ENCODE data around the gene PPIL3. TPM values are rescaled to one million over a fixed set of nuclear protein-coding genes. Genes with fewer than 3 reads are reported as not detected.

Gene PPIL3
- polyA plus RNA-seq, 1 experiment, result 40.8 TPM

DNA sequence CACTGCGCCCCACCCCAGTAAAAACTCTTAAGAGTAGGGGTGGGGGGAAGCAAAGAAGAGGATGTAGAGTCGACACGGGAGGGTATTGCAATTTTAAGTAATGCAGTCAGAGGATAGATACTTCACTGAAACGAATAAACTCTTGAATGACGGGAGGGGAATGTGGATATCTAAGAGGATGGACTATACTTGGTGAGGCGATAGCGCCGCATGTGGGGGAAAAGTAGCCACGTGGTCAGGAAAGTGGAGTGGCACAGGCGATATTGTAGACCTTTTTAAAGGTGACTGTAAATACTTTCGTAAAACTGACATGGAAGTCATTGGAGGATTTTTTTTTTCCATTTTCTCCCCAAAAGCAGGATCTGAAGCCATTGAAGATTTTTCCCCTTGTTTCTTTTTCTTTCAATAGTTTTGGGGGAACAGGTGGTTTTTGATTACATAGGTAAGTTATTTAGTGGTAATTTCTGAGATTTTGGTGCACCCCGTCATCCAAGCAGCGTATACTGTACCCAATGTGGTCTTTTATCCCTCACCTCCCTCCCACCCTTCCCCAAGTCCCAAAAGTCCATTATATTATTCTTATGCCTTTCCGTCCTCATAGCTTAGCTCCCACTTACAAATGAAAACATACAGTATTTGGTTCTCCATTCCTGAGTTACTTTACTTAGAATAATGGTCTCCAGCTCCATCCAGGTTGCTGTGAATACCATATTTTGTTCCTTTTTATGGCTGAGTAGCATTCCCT lies 38.2 kb downstream of the PPIL3 start:
- TF ChIP-seq, protein P1, sequence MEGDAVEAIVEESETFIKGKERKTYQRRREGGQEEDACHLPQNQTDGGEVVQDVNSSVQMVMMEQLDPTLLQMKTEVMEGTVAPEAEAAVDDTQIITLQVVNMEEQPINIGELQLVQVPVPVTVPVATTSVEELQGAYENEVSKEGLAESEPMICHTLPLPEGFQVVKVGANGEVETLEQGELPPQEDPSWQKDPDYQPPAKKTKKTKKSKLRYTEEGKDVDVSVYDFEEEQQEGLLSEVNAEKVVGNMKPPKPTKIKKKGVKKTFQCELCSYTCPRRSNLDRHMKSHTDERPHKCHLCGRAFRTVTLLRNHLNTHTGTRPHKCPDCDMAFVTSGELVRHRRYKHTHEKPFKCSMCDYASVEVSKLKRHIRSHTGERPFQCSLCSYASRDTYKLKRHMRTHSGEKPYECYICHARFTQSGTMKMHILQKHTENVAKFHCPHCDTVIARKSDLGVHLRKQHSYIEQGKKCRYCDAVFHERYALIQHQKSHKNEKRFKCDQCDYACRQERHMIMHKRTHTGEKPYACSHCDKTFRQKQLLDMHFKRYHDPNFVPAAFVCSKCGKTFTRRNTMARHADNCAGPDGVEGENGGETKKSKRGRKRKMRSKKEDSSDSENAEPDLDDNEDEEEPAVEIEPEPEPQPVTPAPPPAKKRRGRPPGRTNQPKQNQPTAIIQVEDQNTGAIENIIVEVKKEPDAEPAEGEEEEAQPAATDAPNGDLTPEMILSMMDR (IDR thresholded peaks at IDR 0.05; ENCODE audit: low read depth, low read length), result no peak
- POLR2A ChIA-PET, result no interaction called here

DNA sequence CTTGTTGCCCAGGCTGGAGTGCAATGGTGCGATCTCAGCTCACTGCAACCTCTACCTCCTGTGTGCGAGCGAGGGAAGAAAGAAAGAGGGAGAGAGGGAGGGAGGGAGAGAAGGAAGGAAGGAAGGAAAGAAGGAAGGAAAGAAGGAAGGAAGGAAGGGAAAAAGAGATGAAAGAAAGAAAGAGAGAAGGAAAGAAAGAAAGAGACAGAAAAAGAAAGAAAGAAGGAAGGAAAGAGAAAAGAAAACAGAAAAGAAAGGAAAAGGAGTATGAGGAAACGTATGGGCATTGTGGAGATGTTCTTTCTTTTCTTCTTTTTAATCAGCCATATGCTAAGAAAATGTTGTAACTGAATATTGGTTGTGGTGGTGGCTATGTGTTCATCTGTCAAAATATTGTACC lies 40.9 kb downstream of the PPIL3 start:
- ChIA-PET POLR2A (interaction anchor here (0.8 kb wide), 1 partner anchor 30 kb away, joined by 5 read pairs; no protein-coding TSS in a partner anchor), CTCF (no interaction called here)
- DNase-seq (ENCODE audit: low read depth, low spot score), result no peak
- no peak overlapping the region for H3K27ac ChIP-seq (ENCODE audit: low read depth, low read length)
- H3K9me3 ChIP-seq (ENCODE audit: control insufficient read depth, insufficient read depth, low read length), result no peaks in the 10 kb centered on the region
- TF ChIP-seq, protein P1 (IDR thresholded peaks at IDR 0.05; ENCODE audit: low read depth, low read length), result no peak
- no peak overlapping the region for H3K4me3 ChIP-seq (ENCODE audit: low read depth, low read length)
- H3K27me3 ChIP-seq (ENCODE audit: control insufficient read depth, insufficient read depth, low read length), result no peaks in the 10 kb centered on the region

More for the DNA sequence above, 38.2 kb downstream of the PPIL3 start:
- CTCF ChIA-PET, result no interaction called here
- Histone ChIP-seq H3K9me3 (ENCODE audit: control insufficient read depth, insufficient read depth, low read length) (no peaks in the 10 kb centered on the region), H3K4me3 (ENCODE audit: low read depth, low read length) (no peak overlapping the region), H3K27me3 (ENCODE audit: control insufficient read depth, insufficient read depth, low read length) (no peaks in the 10 kb centered on the region), H3K27ac (ENCODE audit: low read depth, low read length) (no peak overlapping the region)
- no peak for DNase-seq (ENCODE audit: low read depth, low spot score)

GRCh38 chr2:200847269-200847668 lies 41.6 kb downstream of the PPIL3 start:
- no peak overlapping the region for H3K27ac ChIP-seq (ENCODE audit: low read depth, low read length)
- DNase-seq (ENCODE audit: low read depth, low spot score), result no peak
- H3K4me3 ChIP-seq (ENCODE audit: low read depth, low read length), result no peak overlapping the region
- no peaks in the 10 kb centered on the region for H3K9me3 ChIP-seq (ENCODE audit: control insufficient read depth, insufficient read depth, low read length)
- no peaks in the 10 kb centered on the region for H3K27me3 ChIP-seq (ENCODE audit: control insufficient read depth, insufficient read depth, low read length)
- ChIA-PET POLR2A (no interaction called here), CTCF (no interaction called here)
- TF ChIP-seq, protein P1 (IDR thresholded peaks at IDR 0.05; ENCODE audit: low read depth, low read length), result no peak

DNA sequence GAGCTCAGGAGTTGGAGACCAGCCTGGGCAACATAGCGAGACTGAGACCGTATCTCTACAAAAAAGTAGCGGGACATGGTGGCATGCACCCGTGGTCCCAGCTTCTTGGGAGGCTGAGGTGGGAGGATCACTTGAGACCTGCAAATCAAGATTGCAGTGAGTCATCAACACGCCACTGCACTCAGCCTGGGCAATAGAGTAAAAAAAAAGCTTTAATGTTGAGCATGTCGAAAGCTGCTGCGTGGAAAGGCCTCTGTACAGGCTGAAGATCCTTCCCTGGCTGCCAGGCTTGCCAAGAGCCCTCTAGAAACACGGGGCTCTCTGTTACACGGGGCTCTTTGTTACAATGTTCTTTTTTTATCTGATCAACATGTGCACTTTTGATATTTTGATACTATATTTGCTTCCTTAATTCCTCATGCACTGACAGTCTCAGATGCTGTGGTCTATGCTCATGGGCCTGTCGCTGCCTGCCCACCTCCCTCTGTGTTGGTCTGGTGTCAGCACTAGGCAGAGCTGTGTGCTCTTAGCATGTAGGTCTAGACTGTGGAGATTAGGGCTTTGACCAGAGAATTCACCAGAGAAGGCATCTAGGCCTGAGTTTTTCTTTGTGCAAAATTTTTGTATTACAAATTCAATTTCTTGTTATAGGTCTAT lies 43.1 kb downstream of the PPIL3 start:
- TF ChIP-seq, protein P1 (IDR thresholded peaks at IDR 0.05; ENCODE audit: low read depth, low read length), result no peak
- H3K27me3 ChIP-seq (ENCODE audit: control insufficient read depth, insufficient read depth, low read length), result no peaks in the 10 kb centered on the region
- DNase-seq (ENCODE audit: low read depth, low spot score), result no peak
- no peaks in the 10 kb centered on the region for H3K9me3 ChIP-seq (ENCODE audit: control insufficient read depth, insufficient read depth, low read length)
- ChIA-PET POLR2A (interaction anchor here (0.5 to 0.9 kb wide), 2 partner anchors 18 to 22 kb away, joined by 3 read pairs; no protein-coding TSS in a partner anchor), CTCF (interaction anchor here (0.6 to 0.7 kb wide), 2 partner anchors 25 to 387 kb away, joined by 3 to 4 read pairs; no protein-coding TSS in a partner anchor)
- no peak overlapping the region for H3K27ac ChIP-seq (ENCODE audit: low read depth, low read length)
- H3K4me3 ChIP-seq (ENCODE audit: low read depth, low read length), result no peak overlapping the region

DNA sequence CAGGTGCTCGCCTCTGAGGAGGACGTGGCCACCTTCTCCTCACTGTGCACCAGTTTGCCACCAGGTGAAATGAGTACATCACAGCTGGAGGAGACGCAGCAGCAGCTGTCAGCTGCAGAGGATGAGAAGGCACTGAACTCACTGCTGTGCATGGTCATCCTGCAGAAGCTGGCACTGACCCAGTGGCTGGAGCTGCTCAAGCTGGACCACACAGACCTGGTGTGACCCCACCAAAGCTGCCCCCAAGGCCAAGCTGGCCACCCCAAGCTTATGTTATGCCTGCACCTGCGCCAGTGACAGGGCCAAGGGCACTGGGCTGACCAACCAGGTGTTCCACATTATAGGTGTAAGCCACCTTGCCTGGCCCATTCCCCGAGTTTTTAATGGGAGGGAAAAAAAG lies 43.7 kb downstream of the PPIL3 start:
- H3K9me3 ChIP-seq (ENCODE audit: control insufficient read depth, insufficient read depth, low read length), result no peaks in the 10 kb centered on the region
- CTCF ChIA-PET, result interaction anchor here (0.7 kb wide), 1 partner anchor 387 kb away, joined by 3 read pairs; no protein-coding TSS in a partner anchor
- POLR2A ChIA-PET, result interaction anchor here (0.5 kb wide), 1 partner anchor 21 kb away, joined by 3 read pairs; no protein-coding TSS in a partner anchor
- TF ChIP-seq, protein P1 (IDR thresholded peaks at IDR 0.05; ENCODE audit: low read depth, low read length), result no peak
- H3K27ac ChIP-seq (ENCODE audit: low read depth, low read length), result no peak overlapping the region
- no peak for DNase-seq (ENCODE audit: low read depth, low spot score)
- H3K4me3 ChIP-seq (ENCODE audit: low read depth, low read length), result no peak overlapping the region
- no peaks in the 10 kb centered on the region for H3K27me3 ChIP-seq (ENCODE audit: control insufficient read depth, insufficient read depth, low read length)

All from AG04450 (cell line).